ENCODE measurements around the gene ENO3. TPM values are rescaled to one million over a fixed set of nuclear protein-coding genes. Genes with fewer than 3 reads are reported as not detected.

ENO3 gene
- total RNA-seq (5.1 and 5.5 TPM in 2 replicates), polyA plus RNA-seq (5.9 and 6.5 TPM in 2 replicates), polyA minus RNA-seq (1.4 and 2.1 TPM in 2 replicates), Bru-seq, nascent RNA (percentile 31 among the genes with signal in this experiment), BruChase-seq, experiment 1, labeled RNA remaining after a 6-hour chase (percentile 39 among the genes with signal in this experiment), BruChase-seq, experiment 2, labeled RNA remaining after a 2-hour chase (percentile 31 among the genes with signal in this experiment)
- polyA plus RNA-seq (2011; cell fraction: cytosol; rRNA removed): 1.6 and 2.1 TPM in 2 replicates
- polyA plus RNA-seq (2011; cell fraction: nucleus; rRNA removed): 42.3 and 47.5 TPM in 2 replicates
- polyA plus RNA-seq (2012): 4.4 and 4.5 TPM in 2 replicates
- polyA minus RNA-seq (2011; cell fraction: cytosol; rRNA and poly(A)+ RNA removed): 30.8 TPM
- 2.9 and 4.3 TPM in 2 replicates for polyA minus RNA-seq (2011; cell fraction: nucleus; rRNA and poly(A)+ RNA removed)
- long read RNA-seq, partial matches to known transcripts: 1 of 5 reads
- long read RNA-seq, other reads (novel, unspliced or antisense): 3 of 5 reads

DNA sequence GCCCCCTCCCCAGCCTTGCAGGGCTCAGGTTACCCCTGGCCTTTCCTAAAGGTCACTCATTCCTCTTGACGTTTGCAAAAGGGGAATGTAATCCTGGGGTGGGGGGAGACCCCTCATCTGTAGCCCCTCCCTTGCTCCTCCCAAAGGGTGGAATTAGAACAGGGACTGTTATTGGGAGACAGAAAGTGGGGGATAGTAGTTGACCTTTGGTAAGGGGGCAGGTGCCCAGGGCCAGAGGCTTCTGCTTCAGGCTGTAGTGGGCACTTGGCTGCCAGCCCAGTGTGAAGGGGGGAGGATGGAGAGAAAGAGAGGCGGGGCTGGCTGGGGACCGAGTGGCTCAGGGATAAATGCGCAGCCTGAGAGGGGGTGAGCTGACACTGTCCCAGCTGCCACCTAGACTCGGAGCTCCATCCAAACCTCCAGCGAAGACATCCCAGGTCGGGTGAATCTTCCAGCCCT is at the start of gene ENO3:
TSS of gene ENO3 (plus strand) at position 374 of the 459 bp plus-strand sequence. CDS start 711 bp downstream, outside the sequence.
- peak within 1 kb of the TSS; percentile 84 for H3K27ac ChIP-seq (ENCODE audit: insufficient read depth, low read depth, low read length)
- H3K9me3 ChIP-seq (replicated peaks; ENCODE audit: control insufficient read depth, insufficient read depth, low read length): no peaks in the 10 kb centered on the region
- no peaks in the 10 kb centered on the region for H3K9me1 ChIP-seq (replicated peaks; ENCODE audit: control insufficient read depth, extremely low read depth, insufficient read depth, low read length)
- ChIA-PET POLR2A (interaction anchor here (1.6 to 3.1 kb wide), 2 partner anchors 10 to 16 kb away, joined by 4 to 15 read pairs; partner anchors contain the start of genes RNF167 and SPAG7), CTCF (interaction anchor here (1.2 to 1.7 kb wide), 2 partner anchors 16 to 42 kb away, joined by 7 to 9 read pairs; partner anchors contain the start of gene SPAG7)
- peaks cover 26% of the 10 kb centered on the region for H3K79me2 ChIP-seq (ENCODE audit: control insufficient read depth, insufficient read depth, low read length)
- no peaks in the 10 kb centered on the region for H3K27me3 ChIP-seq (ENCODE audit: control insufficient read depth in 2 of 2, insufficient read depth in 2 of 2, low read length in 2 of 2)
- peaks cover 33% of the 10 kb centered on the region for H3K4me1 ChIP-seq (ENCODE audit: control insufficient read depth, extremely low read depth, insufficient read depth, low read length)
- DNase-seq (ENCODE audit: low read depth, low spot score) (no peak), FAIRE-seq (no peak)
- peak within 1 kb of the TSS in 2 of 3 experiments; percentile 43 to 99 for H3K4me3 ChIP-seq (replicated peaks in 1 of 3; ENCODE audit: insufficient read depth in 1 of 3, low read depth in 1 of 3, low read length in 3 of 3)
- peaks cover 5 to 7% of the 10 kb centered on the region in 2 experiments for H3K36me3 ChIP-seq (ENCODE audit: control insufficient read depth in 2 of 2, extremely low read depth in 1 of 2, insufficient read depth in 2 of 2, low read length in 2 of 2)
- H3K9ac ChIP-seq (replicated peaks; ENCODE audit: extremely low read depth, insufficient read depth, low read length): peak within 1 kb of the TSS; percentile 64
- peak within 1 kb of the TSS; percentile 39 for H2AFZ ChIP-seq (ENCODE audit: low read depth, low read length)
- no TSS peak for BruUV-seq (replicated peaks)
- no peaks in the 10 kb centered on the region for H4K20me1 ChIP-seq (replicated peaks; ENCODE audit: control insufficient read depth, extremely low read depth, insufficient read depth, low read length)
- TF ChIP-seq POLR2A (IDR thresholded peaks at IDR 0.05; ENCODE audit: low read depth, low read length) (no peak), JUN (IDR thresholded peaks at IDR 0.05; ENCODE audit: borderline replicate concordance, insufficient read depth, insufficient read length, low read depth) (no peak), EZH2 (IDR thresholded peaks at IDR 0.05; ENCODE audit: borderline replicate concordance, low read depth, low read length, severe bottlenecking) (no peak), GATA2 (IDR thresholded peaks at IDR 0.05; ENCODE audit: insufficient read depth, insufficient read length, low read depth, low read length) (no peak), POLR2AphosphoS5 (IDR thresholded peaks at IDR 0.05; ENCODE audit: insufficient read depth, low read depth, low read length) (no peak), MYC (IDR thresholded peaks at IDR 0.05; ENCODE audit: low read depth, low read length) (no peak), FOS (IDR thresholded peaks at IDR 0.05; ENCODE audit: borderline replicate concordance, insufficient read depth, low read length) (no peak)
- TF ChIP-seq, protein P1, sequence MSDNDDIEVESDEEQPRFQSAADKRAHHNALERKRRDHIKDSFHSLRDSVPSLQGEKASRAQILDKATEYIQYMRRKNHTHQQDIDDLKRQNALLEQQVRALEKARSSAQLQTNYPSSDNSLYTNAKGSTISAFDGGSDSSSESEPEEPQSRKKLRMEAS (IDR thresholded peaks at IDR 0.05; ENCODE audit: insufficient read depth, insufficient read length): no peak
- TF ChIP-seq, protein P2, sequence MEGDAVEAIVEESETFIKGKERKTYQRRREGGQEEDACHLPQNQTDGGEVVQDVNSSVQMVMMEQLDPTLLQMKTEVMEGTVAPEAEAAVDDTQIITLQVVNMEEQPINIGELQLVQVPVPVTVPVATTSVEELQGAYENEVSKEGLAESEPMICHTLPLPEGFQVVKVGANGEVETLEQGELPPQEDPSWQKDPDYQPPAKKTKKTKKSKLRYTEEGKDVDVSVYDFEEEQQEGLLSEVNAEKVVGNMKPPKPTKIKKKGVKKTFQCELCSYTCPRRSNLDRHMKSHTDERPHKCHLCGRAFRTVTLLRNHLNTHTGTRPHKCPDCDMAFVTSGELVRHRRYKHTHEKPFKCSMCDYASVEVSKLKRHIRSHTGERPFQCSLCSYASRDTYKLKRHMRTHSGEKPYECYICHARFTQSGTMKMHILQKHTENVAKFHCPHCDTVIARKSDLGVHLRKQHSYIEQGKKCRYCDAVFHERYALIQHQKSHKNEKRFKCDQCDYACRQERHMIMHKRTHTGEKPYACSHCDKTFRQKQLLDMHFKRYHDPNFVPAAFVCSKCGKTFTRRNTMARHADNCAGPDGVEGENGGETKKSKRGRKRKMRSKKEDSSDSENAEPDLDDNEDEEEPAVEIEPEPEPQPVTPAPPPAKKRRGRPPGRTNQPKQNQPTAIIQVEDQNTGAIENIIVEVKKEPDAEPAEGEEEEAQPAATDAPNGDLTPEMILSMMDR (IDR thresholded peaks at IDR 0.05; ENCODE audit: extremely low read depth in 1 of 2, insufficient read depth in 1 of 2, low read depth in 1 of 2, low read length in 2 of 2): no peak
- peak within 1 kb of the TSS; percentile 66 for H3K4me2 ChIP-seq (ENCODE audit: insufficient read depth, low read length)
- dilution Hi-C loops (cut with MboI; ENCODE audit: extremely low pct_ligation_motif_present, low sequenced_read_pairs) (no loop called here), intact Hi-C loops (cut with micrococcal nuclease) (no loop called here)

All from endothelial cell of umbilical vein (primary cell).